B cell (primary cell): Measurements from ENCODE around the gene CFHR5. TPM values are rescaled to one million over a fixed set of nuclear protein-coding genes. Genes with fewer than 3 reads are reported as not detected.
"Not testable (repeated sequence)": the region's sequence is repeated elsewhere in the genome, so short reads cannot be mapped to it uniquely, and the experiment has no call there.

Experiments used
- ATAC-seq: fragments of 200-7000 bp; cut with Tn5 transposase; one replicate; pipeline ENCODE4 v1.10.0; 2021; ENCODE audit warnings: low read depth, mild to moderate bottlenecking, moderate number of reproducible peaks, moderate library complexity
- CTCF ChIA-PET: fragments of 350-600 bp; sonication (Branson Sonifier 250); formaldehyde crosslinking; loops from one replicate; lab custom pipeline; 2021; ENCODE audit warnings: antibody characterized with exemption, inconsistent platforms; lab: Charles Lee
- POLR2A ChIA-PET: fragments of 350-600 bp; sonication (Branson Sonifier 250); formaldehyde crosslinking; loops from one replicate; lab custom pipeline; 2021; ENCODE audit warnings: antibody characterized with exemption; lab: Charles Lee
- DNase-seq: peaks from one replicate; pipeline ENCODE4 v3.0.0; 2013
- H2AFZ ChIP-seq: 2 replicates; pipeline ENCODE4 v1.6.1; 2012; ENCODE audit warnings: mild to moderate bottlenecking, low read depth, low read length; ENCODE audit not compliant: insufficient read depth, poor library complexity, severe bottlenecking
- H3K27ac ChIP-seq, 2 donors: 1 replicate in 1 of 2; 2 replicates in 1 of 2; pipeline ENCODE4 v1.5.1; 2012 to 2013; ENCODE audit warnings: low read length in 2 of 2, mild to moderate bottlenecking in 2 of 2, moderate library complexity in 1 of 2
- H3K27me3 ChIP-seq, 4 experiments: fragments of 200-600 bp in 1 of 4; sonication (generic) in 1 of 4; replicated peaks in 1 of 4; 1 replicate in 2 of 4; 2 replicates in 2 of 4; pipeline versions ENCODE4 v1.6.1 to v1.7.0; 2013 to 2016; ENCODE audit warnings: low read length in 3 of 4, mild to moderate bottlenecking in 2 of 4, mixed read lengths in 1 of 4, moderate library complexity in 1 of 4; ENCODE audit not compliant: insufficient read depth in 4 of 4, control insufficient read depth in 3 of 4; ENCODE audit errors: control extremely low read depth in 1 of 4
- H3K36me3 ChIP-seq, 2 experiments: replicated peaks in 1 of 2; 1 replicate in 1 of 2; 2 replicates in 1 of 2; pipeline versions ENCODE4 v1.6.1 to v1.7.1; 2013; ENCODE audit warnings: low read length in 1 of 2; ENCODE audit not compliant: insufficient read depth in 2 of 2, control insufficient read depth in 1 of 2; ENCODE audit errors: control extremely low read depth in 1 of 2, extremely low read depth in 1 of 2
- H3K4me1 ChIP-seq, 2 donors: fragments of 200-600 bp in 1 of 2; sonication (generic) in 1 of 2; 1 replicate in 1 of 2; 2 replicates in 1 of 2; pipeline versions ENCODE4 v1.5.1 to v1.6.1; 2013 to 2017; ENCODE audit warnings: low read length in 2 of 2; ENCODE audit not compliant: control insufficient read depth in 2 of 2, insufficient read depth in 2 of 2
- H3K4me2 ChIP-seq: replicated peaks from 2 replicates; pipeline ENCODE3; 2012; ENCODE audit warnings: mild to moderate bottlenecking, low read depth, low read length; ENCODE audit not compliant: poor library complexity, severe bottlenecking
- H3K4me3 ChIP-seq, 5 experiments: fragments of 200-600 bp in 1 of 5; sonication (generic) in 1 of 5; 1 replicate in 3 of 5; 2 replicates in 2 of 5; pipeline versions ENCODE4 v1.5.1 to v1.7.0; 2011 to 2016; ENCODE audit warnings: low read length in 4 of 5, mild to moderate bottlenecking in 4 of 5, low read depth in 2 of 5, control low read depth in 1 of 5, moderate library complexity in 1 of 5; ENCODE audit not compliant: insufficient read depth in 1 of 5; ENCODE audit errors: control extremely low read depth in 1 of 5, extremely low read depth in 1 of 5
- H3K79me2 ChIP-seq: fragments of 200-600 bp; sonication (generic); one replicate; pipeline ENCODE4 v1.6.0; 2016; ENCODE audit warnings: low read length; ENCODE audit not compliant: control insufficient read depth, insufficient read depth
- H3K9ac ChIP-seq: fragments of 200-600 bp; sonication (generic); 2 replicates; pipeline ENCODE4 v1.6.1; 2017; ENCODE audit warnings: mild to moderate bottlenecking, low read length, moderate library complexity
- H3K9me3 ChIP-seq, 3 donors: one replicate each; pipeline versions ENCODE4 v1.6.1 to v1.7.1; 2013; ENCODE audit warnings: low read length in 2 of 3; ENCODE audit not compliant: control insufficient read depth in 2 of 3, insufficient read depth in 1 of 3; ENCODE audit errors: control extremely low read depth in 1 of 3
- H4K20me1 ChIP-seq: 2 replicates; pipeline ENCODE4 v1.6.0; 2012; ENCODE audit warnings: mild to moderate bottlenecking, low read length; ENCODE audit not compliant: insufficient read depth, control insufficient read depth, poor library complexity, severe bottlenecking
- H3K27ac Mint-ChIP-seq: one replicate; pipeline ENCODE4 v1.8.0; 2021; ENCODE audit warnings: mixed read lengths
- H3K27me3 Mint-ChIP-seq: one replicate; pipeline ENCODE4 v1.8.0; 2021; ENCODE audit warnings: mixed read lengths
- H3K4me1 Mint-ChIP-seq: one replicate; pipeline ENCODE4 v1.8.0; 2021; ENCODE audit warnings: mixed read lengths
- H3K4me3 Mint-ChIP-seq: one replicate; pipeline ENCODE4 v1.8.0; 2021; ENCODE audit warnings: mixed read lengths
- H3K9me3 Mint-ChIP-seq: one replicate; pipeline ENCODE4 v1.8.0; 2022; ENCODE audit warnings: mixed read lengths; ENCODE audit not compliant: insufficient read depth
- CTCF ChIP-seq: fragments of 200-600 bp; IDR thresholded peaks from one replicate; pipeline ENCODE4 v1.8.0; 2022; ENCODE audit warnings: antibody characterized with exemption, mild to moderate bottlenecking
- WGBS: methylation state at CpG from one replicate; pipeline ENCODE4 v1.1.5; 2013; ENCODE audit warnings: missing lambda C conversion rate; ENCODE audit not compliant: insufficient coverage; 5-methylcytosine and 5-hydroxymethylcytosine counted together
- intact Hi-C: fragments of 100-400 bp; cut with micrococcal nuclease; formaldehyde crosslinking; loops from one replicate; pipeline ENCODE4 v1.10.0; 2022
- polyA plus RNA-seq: library from polyadenylated mRNA; depleted of rRNA; stranded (reverse); fragments of >200 nt; gene quantifications from 2 replicates; pipeline ENCODE4 v1.2.3, GENCODE V29; 2012
- total RNA-seq, 2 donors: library from RNA; stranded (reverse); fragments of 120-200 nt in 1 of 2; gene quantifications; 1 replicate in 1 of 2; 2 replicates in 1 of 2; pipeline versions ENCODE4 v1.2.3 to v1.2.4, GENCODE V29; 2013 to 2022

The CFHR5 gene
- total and polyA plus RNA-seq, 2 donors (not counting 1 experiment from before 2014, with no cell fraction given), result not detected

DNA sequence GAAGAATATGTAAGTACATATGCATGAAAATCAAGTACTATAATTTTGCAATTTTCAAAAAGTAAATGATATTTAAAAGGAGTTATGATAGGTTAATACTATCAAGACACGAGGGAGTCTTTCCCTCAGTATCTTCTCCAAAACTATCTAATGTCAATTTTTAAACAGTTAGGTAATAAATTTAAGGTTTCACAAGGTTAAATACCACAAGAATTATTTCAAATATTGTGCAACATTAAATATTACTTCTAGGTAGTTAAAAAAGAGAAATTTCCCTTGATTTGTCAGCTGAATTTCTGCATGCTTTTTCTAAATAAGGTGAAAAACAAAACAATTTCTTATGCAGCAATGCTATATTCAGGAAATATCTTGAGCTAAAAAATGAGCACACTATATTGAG lies 3.5 kb downstream of the CFHR5 start:
- ATAC-seq (no peak), DNase-seq (no peak)
- Histone ChIP-seq H3K4me3 (no peak overlapping the region), H3K79me2 (no peaks in the 10 kb centered on the region), H3K9me3 (no peaks in the 10 kb centered on the region), H3K4me1 (no peaks in the 10 kb centered on the region), H3K9ac (no peak overlapping the region), H2AFZ (no peak overlapping the region), H3K4me2 (no peak overlapping the region), H3K27me3 (no peaks in the 10 kb centered on the region), H3K27ac (no peak overlapping the region), H3K36me3 (no peaks in the 10 kb centered on the region), H4K20me1 (no peaks in the 10 kb centered on the region)
- no CpG with 5 or more reads among the region's 1 CpG for WGBS
- H3K27ac Mint-ChIP-seq, result no peak overlapping the region
- no peak for TF ChIP-seq CTCF
- intact Hi-C loops, result no loop called here
- no peaks in the 10 kb centered on the region for H3K9me3 Mint-ChIP-seq
- no peak overlapping the region for H3K4me3 Mint-ChIP-seq
- H3K27me3 Mint-ChIP-seq, result no peaks in the 10 kb centered on the region
- POLR2A ChIA-PET, result no interaction called here
- no peaks in the 10 kb centered on the region for H3K4me1 Mint-ChIP-seq
- CTCF ChIA-PET, result no interaction called here

DNA sequence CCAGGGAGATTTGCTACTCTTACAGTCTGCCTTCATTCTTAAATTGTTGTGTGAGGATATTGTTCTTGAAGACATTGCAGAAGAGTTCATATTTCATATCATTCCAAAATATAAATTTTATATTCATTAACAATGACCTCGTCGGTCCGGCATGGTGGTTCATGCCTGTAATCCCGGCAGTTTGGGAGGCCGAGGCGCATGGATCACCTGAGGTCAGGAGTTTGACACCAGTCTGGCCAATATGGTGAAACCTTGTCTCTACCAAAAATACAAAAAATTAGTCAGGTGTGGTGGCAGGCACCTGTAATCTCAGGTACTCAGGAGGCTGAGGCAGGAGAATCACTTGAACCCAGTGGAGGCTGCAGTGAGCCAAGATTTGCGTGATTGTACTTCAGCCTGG lies 4.9 kb downstream of the CFHR5 start:
- ATAC-seq, H4K20me1 ChIP-seq, H3K4me3 ChIP-seq, H3K4me3 Mint-ChIP-seq, H3K27ac ChIP-seq, H3K9ac ChIP-seq, CTCF ChIA-PET, H3K36me3 ChIP-seq, H2AFZ ChIP-seq, H3K4me1 Mint-ChIP-seq, H3K9me3 ChIP-seq, H3K79me2 ChIP-seq, H3K27me3 Mint-ChIP-seq, H3K27me3 ChIP-seq, intact Hi-C loops, POLR2A ChIA-PET, H3K9me3 Mint-ChIP-seq, H3K4me1 ChIP-seq, DNase-seq, H3K4me2 ChIP-seq, H3K27ac Mint-ChIP-seq: not testable (repeated sequence)
- 95% methylated on average over 7 of the region's 7 CpGs for WGBS

DNA sequence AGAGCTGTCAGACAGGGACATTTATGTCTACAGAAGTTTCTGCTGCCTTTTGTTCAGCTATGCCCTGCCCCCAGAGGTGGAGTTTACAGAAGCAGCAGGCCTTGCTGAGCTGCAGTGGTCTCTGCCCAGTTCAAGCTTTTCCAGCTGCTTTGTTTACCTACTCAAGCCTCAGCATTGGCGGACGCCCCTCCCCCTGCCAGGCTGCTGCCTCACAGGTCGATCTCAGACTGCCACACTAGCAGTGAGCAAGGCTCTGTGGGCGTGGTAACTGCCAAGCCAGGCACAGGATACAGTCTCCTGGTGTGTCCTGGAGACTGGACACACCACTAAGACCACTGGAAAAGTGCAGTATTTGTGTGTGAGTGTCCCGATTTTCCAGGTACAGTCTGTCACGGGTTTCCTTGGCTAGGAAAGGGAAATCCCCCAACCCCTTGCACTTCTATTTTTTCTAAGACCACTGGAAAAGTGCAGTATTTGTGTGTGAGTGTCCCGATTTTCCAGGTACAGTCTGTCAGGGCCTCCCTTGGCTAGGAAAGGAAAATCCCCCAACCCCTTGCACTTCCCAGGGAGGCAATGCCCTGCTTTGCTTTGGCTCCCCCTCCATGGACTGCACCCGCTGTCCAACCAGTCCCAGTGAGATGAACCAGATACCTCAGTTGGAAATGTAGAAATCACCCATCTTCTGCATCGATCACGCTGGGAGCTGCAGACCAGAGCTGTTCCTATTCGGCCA lies 14.7 kb downstream of the CFHR5 start:
- H3K4me3 ChIP-seq, result not testable (repeated sequence)

More for the DNA sequence above, 14.7 kb downstream of the CFHR5 start:
- H3K27me3 ChIP-seq, POLR2A ChIA-PET, H2AFZ ChIP-seq, H3K4me1 Mint-ChIP-seq, H3K4me2 ChIP-seq, H3K4me3 Mint-ChIP-seq, DNase-seq, H3K9me3 ChIP-seq, H3K9ac ChIP-seq, H3K4me1 ChIP-seq, ATAC-seq, H3K9me3 Mint-ChIP-seq, H3K27ac ChIP-seq, H4K20me1 ChIP-seq, intact Hi-C loops, H3K27me3 Mint-ChIP-seq, H3K79me2 ChIP-seq, CTCF ChIA-PET, H3K27ac Mint-ChIP-seq, H3K36me3 ChIP-seq: not testable (repeated sequence)
- 68% methylated on average over 4 of the region's 11 CpGs for WGBS
